Glomerular visceral epithelial cell (primary cell): ENCODE measurements around the gene MAD1L1.
"Not testable (repeated sequence)": the region's sequence is repeated elsewhere in the genome, so short reads cannot be mapped to it uniquely, and the experiment has no call there.

Experiments used
- DNase-seq: peaks from one replicate; pipeline ENCODE4 v3.0.0-alpha.2; 2016; ENCODE audit errors: extremely low spot score

Gene MAD1L1

DNA sequence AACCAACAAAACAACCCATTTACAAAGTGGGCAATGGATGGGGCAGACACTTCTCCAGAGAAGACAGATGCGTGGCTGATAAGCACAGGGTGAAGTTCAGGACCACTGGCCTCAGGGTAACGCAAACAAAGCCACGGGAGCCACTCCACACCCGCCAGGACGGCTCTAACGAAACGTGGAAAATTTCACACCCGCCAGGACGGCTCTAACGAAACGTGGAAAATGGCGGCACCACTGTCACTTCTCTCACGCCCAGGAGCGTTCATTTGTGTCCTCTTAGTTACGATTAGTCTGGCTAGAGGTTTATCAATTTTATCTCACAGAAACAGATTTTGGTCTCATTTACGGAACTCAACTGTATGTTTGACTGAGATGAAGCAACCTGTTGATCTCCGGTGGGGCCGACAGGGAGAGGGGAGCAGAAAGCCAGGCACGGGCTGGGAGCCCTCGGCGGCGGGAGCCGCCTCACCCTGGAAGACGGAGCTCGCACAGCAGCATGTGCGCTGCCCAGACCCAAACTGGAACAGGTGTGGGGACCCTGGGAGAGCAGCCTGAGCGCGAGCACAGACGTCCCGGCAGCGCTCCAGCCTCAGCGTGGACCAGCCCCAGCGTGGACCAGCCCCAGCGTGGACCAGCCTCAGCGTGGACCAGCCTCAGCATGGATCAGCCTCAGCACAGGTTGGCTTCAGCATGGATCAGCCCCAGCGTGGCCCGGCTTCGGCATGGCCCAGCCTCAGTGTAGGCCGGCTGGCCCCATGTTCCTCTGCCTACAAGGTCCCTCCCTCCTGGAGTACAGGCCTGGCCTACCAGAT is 243.5 kb downstream of the MAD1L1 start:
- DNase-seq: no peak

DNA sequence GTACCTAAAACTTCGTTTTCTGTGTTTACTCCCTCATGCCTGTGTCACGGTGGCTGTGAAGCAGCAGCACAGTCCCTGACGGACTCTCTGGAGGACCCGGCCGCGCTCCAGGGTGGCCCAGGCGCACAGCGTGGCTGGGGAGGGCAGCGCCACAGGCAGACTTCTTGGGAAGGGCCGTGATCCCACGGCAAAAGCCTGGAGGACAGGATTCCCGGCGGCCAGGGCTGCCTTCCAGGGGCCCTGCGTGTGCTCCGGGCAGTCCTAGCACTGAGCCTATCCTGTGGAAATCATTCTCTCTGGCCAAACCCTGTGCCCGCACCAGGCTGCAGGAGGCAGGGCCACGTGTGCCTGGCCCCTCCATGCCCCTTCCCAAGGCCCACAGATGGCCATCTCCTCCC is 244.2 kb downstream of the MAD1L1 start:
- DNase-seq: no peak

DNA sequence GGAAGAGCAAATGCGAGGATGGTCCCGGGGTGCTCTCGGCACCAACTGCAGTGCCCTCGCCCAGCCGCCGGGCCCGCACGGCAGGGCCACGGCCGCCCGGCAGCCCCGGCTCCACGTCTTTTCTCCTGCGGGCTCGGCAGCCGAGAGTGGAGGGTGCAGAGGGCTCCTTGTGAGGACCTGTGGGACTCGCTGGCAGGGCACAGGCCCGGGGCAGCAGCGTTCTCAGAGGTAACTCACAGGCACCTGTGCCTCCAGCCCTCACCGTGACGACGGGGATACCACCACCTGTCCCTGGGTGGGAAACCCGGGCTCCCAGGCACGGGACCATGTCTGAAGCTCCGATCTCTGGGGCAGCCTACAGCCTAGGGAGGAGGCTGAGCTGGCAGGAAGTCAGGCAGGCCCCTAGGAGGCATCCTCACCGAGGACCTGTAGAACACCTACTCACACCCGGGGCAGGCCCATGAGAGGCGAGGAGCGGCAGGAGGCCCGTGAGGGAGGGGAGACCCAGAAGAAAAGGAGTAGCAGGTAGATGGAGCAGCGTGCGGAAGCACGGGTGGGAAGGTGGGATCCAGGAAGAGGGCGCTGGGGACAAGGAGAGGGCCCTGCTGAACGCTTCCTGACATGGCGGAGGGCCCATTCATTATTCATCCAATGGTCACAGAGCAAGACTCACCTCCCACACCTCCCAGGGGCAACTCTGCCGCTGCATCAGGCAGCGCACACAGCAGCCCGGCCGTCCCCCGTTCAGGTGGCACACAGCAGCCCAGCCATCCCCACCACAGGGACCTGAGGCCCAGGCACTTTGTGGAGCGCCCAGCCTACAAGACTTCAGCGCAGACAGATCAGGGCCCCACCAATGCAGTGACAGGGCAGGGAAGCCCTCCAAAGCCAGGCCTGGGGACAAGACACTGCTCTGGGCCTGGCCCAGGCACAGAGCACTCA is 244.9 kb downstream of the MAD1L1 start:
- no peak for DNase-seq

DNA sequence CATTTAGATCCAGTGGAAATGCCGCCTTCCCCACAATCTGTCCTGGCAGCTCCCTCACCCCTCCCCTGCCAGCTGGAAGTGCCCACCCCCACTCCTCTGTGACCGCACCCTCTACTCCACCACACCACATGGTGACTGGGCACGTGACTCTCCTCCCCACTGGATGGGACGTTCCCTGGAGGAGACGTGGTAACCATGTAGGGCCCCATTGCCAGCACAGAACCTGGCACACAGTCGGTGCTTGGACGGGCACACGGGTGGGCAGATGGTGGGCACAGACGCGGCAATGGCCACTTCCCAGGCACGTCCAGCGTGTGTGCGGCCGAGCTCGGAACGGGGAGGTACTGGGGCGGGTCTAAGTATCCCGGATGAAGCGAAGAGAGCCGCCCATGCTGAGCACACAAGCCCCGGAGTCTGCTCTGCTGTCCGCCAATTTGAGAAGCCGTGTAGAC is 245.6 kb downstream of the MAD1L1 start:
- no peak for DNase-seq

DNA sequence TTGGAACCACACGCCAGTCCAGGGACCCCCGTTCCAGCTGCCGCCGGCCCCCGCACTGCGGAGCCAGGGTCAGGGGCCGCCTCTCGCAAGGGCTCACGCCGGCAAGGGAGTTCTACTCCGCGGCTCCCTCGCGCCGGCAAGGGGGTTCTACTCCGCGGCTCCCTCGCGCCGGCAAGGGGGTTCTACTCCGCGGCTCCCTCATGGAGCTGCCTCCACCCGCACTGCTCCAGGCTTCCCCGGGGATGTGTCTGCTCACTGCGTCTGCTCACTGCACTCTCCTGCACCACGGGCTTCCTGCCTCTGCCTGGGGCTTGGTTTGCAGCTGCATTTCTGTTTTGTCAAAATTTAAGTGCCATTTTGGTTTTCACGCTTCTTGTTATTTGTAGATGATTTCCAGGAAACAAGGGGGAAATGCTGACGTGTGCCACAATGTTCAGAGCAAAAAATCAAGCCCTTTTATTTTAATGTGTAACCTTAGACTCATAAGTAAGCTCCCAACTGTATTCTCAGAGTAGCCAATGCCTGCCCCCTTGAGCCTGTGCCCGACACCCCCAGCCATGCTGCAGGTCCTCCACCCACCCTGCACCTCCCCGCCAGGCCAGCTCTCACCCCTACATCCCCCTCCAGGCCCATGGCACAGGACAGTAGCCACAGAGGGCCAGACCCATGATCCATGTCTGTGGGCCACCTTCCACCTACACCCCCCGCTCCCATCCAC is 246.2 kb downstream of the MAD1L1 start:
- DNase-seq: no peak

DNA sequence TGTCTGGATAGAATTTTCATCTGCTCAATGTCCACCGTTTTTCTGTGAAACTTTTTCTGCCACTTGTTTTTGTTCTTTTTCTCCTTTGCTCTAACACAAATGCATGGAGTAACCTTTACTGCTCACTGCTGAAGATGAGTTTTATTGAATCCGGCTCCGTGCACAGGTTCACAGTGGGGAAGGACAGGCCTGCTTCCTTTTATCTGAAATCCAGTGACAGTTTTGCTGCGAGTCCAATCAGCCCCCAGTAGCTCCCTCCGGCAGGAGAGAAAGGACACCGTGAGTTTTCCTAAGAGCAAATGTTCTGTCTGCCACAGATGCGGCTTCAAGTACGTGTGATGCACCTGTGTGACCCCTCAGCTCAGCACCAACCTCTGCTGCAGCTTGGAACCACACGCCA is 246.8 kb downstream of the MAD1L1 start:
- DNase-seq: no peak

DNA sequence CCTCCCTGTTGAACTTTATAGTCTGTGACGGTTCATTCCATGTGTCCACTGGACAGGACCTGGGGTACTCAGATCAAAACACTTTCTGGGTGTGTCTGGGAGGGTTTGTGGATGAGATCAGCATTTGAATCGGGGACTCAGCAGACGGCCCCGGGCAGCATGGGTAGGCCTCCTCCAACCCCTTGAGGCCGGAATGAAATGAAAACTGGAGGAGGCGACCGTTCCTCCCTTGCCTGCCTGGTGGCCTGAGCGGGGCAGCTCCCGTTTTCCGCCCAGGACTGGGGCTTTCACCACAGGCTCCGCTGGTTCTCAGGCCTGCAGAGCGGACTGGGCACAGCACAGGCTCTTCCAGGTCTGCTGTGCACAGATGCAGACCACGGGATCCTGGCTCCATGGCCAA is 247.7 kb downstream of the MAD1L1 start:
- no peak for DNase-seq

DNA sequence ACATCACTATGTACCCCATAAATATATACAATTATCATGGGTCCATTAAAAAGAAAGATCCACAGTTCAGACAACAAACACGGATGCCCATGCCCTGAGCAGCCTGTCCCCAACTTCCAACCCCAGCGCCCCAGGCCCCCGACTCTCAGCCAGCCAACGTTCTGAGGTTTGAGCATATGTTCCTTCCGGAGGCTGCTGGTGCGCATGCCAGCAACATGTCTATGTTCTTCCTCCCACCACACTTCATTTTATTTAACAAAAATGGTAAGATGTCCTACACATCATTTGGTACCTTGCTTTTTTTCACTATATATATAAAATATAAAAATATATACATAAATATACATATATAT is 250.9 kb downstream of the MAD1L1 start:
- no peak for DNase-seq

DNA sequence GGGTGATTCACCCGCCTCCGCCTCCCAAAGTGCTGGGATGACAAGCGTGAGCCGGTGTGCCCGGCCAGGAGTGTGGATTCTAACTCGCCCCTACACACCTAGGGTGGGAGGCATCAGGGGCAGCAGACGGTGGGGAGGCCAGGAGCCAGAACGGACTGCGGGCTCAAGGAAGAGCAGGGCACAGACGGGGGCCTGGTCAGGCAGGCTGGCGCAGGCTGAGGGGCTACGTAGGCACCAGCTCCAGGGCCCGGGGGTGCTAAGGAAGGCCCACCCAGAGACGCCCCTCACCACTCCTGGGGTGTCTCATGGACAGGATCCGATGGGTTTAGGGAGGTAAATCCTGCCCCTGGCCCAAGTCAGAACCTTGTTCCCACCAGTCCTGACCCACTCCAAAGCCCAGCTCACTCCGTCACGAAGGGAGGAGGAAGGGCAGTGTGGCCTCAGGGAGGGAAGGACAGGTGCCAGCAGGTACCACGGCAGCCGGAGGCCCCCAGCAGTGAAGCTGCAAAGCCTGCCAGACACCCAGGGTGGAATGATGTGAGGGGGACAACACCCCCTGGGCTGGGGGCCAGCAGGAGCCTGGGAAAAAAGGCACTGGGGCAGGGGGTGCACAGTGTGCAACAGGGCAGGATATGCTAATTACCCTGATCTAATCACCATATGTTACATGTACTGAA is 251.4 kb downstream of the MAD1L1 start:
- no peak for DNase-seq

DNA sequence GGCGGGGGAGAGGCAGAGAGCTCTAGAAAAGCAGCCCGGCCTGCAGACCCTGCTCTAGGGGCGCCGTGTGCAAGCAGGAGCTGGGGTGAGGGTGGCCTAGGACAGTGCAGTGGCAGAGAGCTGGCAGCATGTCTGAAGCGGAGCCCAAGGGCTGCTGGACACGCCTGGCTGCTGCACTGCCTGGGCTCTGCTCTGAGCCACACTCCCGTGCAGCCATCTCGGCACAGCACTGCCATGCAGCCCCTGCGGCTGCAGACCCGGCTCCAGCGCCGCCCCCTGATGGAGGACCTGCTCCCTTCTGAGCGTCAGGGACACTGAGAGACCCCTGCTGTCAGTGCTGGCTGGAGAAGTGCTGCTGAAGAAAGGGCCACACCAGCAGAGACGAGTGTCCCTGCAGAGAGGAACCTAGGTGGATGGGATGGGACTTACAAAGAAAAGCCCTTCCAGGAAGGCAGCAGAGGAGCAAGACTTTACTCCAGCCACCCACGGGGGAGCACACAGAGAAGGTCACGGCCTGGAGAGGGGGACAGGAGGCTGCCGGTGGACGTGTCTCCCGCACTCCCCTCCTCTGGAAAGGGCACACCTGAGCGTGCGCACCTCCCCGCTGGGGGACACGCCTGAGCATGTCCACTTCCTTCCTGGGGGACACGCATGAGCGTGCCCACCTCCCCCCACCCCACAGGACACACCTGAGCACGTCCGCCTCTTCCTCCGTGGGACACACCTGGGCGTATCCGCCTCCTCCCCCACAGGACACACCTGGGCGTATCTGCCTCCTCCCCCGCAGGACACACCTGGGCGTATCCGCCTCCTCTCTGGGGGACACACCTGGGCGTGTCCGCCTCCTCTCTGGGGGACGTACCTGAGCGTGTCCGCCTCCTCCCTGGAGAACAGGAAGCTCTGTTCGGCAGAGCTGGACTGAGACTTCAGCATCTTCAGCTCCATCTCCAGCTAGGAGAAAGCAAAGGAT is 252.9 kb downstream of the MAD1L1 start:
- DNase-seq: no peak

DNA sequence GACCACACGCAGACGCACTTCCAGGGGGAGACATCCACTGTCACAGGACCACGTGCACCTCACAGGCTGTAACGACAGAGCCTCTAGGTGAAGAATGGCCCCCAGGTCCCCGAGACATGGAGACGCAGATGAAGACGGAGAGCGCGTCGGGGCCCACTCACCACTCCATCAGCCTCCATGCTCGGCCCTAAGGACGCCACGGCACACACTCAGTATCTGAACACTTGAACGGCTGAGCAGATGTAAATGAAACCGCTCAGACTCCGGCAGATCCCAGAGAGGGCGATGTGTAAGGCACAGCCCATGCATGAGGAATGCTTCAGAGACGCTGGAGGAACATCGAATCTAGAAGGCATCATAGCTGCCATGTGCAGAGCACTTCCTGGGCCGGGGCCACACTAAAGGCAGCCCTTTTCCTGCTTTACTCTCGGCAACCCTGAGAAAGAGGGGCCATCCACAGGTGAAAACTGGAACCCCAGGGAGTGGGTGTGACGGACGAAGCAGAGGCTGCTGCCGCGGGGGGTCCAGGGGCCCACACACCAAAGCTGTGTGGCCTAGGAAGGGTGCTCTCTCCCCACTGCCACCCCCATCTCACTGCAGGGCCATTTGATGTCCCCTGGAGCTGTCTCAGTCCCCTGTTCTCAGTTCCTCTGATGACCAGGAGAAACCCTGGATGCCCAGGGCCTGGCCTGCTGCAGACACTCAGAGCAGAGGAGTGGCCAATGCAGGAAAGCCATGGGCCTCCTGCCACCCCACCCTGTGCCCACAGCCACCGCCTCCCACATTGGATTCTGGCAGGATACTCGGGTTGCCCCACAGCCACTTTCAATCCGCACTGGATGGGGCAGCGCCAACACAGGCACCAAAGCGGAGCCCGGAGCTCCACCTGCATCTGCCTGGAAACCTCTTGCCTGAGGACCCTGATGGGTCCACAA is 253.8 kb downstream of the MAD1L1 start:
- DNase-seq: no peak

DNA sequence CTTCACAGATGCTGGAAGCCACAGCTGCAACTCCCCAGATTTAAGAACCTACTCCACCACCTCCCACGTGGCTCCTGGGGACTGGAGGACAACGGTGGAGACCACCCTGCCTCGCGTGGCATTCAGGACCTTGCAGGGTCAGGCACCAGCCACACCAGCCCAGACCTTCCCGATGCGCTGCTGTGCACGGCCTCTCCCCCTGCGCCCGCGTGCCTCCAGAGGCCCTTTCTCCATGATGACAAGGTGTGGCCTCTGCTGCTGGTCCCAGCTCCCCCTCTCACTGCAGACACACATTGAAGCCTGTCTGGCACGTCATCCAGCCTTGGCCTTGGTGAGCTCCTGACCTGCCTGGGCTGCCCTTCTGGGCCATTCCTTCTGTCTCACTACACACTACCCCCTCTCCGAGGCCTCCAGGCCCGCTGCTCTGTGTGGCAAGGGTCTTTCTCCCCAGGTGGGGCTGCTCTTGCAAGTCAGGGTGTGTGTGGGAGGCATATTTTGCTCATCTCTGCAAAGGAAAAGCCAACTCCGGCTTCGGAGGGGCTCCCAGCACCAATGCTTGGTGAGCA is 254.8 kb downstream of the MAD1L1 start:
- no peak for DNase-seq

DNA sequence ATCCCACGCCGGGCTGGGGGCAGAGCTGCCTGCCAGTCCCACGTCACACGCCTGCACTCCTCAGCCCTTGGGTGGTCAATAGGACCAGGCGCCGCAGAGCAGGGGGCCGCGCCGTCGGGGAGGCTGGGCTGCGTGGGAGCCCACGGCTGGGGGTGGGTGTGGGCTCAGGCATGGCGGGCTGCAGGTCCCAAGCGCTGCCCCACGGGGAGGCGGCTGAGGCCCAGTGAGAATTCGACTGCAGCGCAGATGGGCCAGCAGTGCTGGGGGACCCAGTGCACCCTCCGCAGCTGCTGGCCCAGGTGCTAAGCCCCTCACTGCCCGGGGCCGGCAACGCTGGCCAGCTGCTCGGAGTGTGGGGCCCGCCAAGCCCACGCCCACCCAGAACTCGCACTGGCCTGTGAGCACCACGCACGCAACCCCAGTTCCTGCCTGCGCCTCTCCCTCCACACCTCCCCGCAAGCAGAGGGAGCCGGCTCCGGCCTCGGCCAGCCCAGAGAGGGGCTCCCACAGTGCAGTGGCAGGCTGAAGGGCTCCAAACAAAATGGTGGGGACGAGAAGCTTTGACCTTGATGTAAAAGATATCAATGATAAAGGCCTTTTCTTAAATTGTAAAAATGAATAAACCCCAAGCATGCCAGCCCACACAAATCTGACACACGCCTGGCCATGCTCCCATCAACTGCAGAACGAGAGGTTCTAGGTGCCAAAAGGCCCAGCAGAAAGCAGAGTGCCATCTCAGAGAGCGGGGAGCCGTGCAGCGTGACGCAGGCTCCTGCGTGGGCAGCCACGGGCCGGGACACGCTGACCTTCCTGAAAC is 255.5 kb downstream of the MAD1L1 start:
- DNase-seq: no peak

DNA sequence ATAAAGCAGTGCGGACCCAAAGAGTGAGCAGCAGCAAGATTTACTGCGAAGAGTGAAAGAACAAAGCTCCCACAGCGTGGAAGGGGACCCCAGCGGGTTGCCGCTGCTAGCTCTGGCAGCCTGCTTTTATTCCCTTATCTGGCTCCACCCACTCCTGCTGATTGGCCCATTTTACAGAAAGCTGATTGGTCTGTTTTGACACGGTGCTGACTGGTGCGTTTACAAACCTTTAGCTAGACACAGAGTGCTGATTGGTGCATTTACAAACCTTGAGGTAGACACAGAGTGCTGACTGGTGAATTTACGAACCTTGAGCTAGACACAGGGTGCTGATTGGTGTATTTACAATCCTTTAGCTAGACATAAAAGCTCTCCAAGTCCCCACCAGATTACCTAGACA is 256.2 kb downstream of the MAD1L1 start:
- not testable (repeated sequence) for DNase-seq

DNA sequence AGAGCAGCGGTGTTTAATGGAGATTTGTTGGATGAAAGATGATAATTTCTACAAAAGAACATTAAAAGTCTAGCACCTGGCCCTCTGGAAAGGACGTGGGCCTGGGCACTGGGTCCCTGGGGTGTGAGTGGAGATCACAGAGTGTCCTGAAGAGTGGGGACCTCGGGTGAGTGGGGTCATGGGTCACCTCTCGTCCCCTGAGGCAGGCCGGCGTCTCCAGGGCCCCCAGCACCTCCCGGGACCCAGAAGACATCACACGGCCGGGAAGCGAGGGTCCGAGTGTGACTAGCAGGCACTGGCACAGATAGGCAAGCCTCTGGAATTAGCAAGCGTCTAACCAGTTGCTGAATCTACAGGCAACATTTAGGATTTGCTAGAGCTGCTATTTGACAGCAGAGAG is 257.2 kb downstream of the MAD1L1 start:
- no peak for DNase-seq

DNA sequence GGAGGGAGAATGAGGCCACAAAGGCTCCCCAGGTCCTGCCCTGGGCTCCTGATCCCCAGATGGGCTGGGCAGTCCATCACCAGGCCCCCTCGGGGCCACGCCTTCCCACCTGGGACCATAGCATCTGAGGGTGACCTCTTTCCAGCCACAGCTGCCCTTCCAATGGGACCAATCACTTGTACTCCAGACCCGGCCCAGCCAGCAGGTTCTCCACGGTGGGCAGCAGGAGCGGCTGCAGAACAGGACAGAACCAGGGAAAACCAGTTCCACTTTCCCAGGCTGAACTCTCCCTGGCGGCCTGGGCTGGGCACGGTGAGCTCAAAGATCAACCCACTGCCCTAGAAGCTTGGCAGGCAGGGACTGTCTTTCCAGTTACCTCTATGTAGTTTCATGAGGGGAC is 257.6 kb downstream of the MAD1L1 start:
- no peak for DNase-seq

DNA sequence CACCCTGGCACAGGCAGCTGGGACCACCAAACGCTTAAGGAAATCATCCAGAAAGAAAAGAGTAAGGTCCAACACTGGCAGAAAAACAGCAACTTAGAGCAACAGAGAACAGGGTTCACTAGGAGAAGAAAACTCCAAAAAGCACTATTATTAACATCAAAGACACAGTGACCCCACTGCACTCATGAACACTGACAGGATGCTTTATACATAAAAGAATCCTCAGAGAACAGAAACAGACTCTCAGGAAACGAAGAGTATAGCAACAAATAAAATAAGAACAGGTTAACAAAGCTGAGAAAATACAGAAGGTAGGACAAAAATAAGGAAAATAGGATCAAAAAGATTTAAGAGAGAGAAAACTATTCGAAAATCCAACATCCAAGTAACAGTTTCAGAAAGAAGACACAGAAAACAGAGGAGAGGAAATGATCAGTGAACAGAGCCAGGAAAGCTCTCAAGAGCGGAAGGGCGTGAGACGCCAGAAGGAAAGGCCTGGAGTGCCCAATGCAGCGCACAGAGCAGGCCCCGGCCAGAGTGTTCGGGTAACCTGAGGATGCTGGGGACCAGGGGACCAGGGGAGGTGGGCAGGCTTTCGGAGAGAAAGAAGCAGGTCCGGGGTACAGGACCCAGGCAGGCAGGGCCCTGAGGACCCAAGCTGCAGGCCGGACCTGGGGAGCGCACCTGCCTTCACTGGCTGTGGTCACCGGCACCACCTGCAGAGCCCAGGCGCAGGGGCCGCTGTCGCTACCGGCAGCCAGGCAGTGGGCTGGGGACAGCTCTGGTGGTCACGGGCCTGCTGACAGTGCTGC is 258.2 kb downstream of the MAD1L1 start:
- no peak for DNase-seq
